GM12872 (cell line): ENCODE data around the gene TXNL4B.

Experiments
- CTCF ChIP-seq: IDR thresholded peaks from 3 replicates; pipeline ENCODE4 v1.5.1; 2011; ENCODE audit warnings: low read depth, mild to moderate bottlenecking, low read length, moderate library complexity; ENCODE audit not compliant: insufficient read depth

Gene TXNL4B

GRCh38 chr16:72111657-72112451 is 18.4 kb upstream of the TXNL4B start:
- TF ChIP-seq CTCF = no peak

GRCh38 chr16:72110662-72111615 is 17.5 kb upstream of the TXNL4B start:
- TF ChIP-seq CTCF = no peak

- TF ChIP-seq CTCF = no peak
Measured at GRCh38 chr16:72109966-72110530, 16.6 kb upstream of the TXNL4B start.

GRCh38 chr16:72109300-72109699 is 15.9 kb upstream of the TXNL4B start:
- TF ChIP-seq CTCF = no peak

GRCh38 chr16:72108353-72109102 is 15.1 kb upstream of the TXNL4B start:
- TF ChIP-seq CTCF = no peak

GRCh38 chr16:72107371-72107770 is 14.0 kb upstream of the TXNL4B start:
- no peak for TF ChIP-seq CTCF
